Measurements from ENCODE around the gene ADGRL3.

Gene ADGRL3

GRCh38 chr4:61531188-61531587 is 331.1 kb downstream of the ADGRL3 start:
- Histone ChIP-seq H3K27ac (ENCODE audit: low read depth, low read length) (no peak overlapping the region), H4K20me1 (ENCODE audit: low read depth, low read length) (no peaks in the 10 kb centered on the region), H3K36me3 (ENCODE audit: low read length) (no peaks in the 10 kb centered on the region), H3K79me2 (ENCODE audit: insufficient read depth, low read length) (no peaks in the 10 kb centered on the region), H3K9me2 (replicated peaks; ENCODE audit: insufficient read depth, low read length) (no peaks in the 10 kb centered on the region), H3K9me3 (ENCODE audit: insufficient read depth, low read length) (no peaks in the 10 kb centered on the region), H3K9ac (ENCODE audit: low read length) (no peak overlapping the region), H3K4me2 (ENCODE audit: low read depth, low read length, poor library complexity, severe bottlenecking) (no peak overlapping the region), H2AFZ (ENCODE audit: low read depth, low read length, severe bottlenecking) (no peak overlapping the region), H3F3A (ENCODE audit: insufficient read depth) (no peaks in the 10 kb centered on the region), H3K27me3 (ENCODE audit: low read length) (no peaks in the 10 kb centered on the region), H3K4me3 (ENCODE audit: insufficient read depth, low read length, poor library complexity, severe bottlenecking) (no peak overlapping the region)
- TF ChIP-seq EZH2phosphoT487 (conservative IDR thresholded peaks at IDR 0.05; ENCODE audit: low read length): no peak
- TF ChIP-seq CTCF (IDR thresholded peaks at IDR 0.05; ENCODE audit: insufficient read depth, low read length, poor library complexity, severe bottlenecking): no peak

GRCh38 chr4:61532336-61533000 is 332.3 kb downstream of the ADGRL3 start:
- Histone ChIP-seq H3K4me2 (ENCODE audit: low read depth, low read length, poor library complexity, severe bottlenecking) (no peak overlapping the region), H4K20me1 (ENCODE audit: low read depth, low read length) (no peaks in the 10 kb centered on the region), H3K27me3 (ENCODE audit: low read length) (no peaks in the 10 kb centered on the region)

GRCh38 chr4:61533140-61533539 is 333.0 kb downstream of the ADGRL3 start:
- no peak overlapping the region for H2AFZ ChIP-seq (ENCODE audit: low read depth, low read length, severe bottlenecking)
- H3K27me3 ChIP-seq (ENCODE audit: low read length): no peaks in the 10 kb centered on the region
- H3K4me2 ChIP-seq (ENCODE audit: low read depth, low read length, poor library complexity, severe bottlenecking): no peak overlapping the region
- H3K9ac ChIP-seq (ENCODE audit: low read length): no peak overlapping the region
- no peak for TF ChIP-seq CTCF (IDR thresholded peaks at IDR 0.05; ENCODE audit: insufficient read depth, low read length, poor library complexity, severe bottlenecking)
- TF ChIP-seq EZH2phosphoT487 (conservative IDR thresholded peaks at IDR 0.05; ENCODE audit: low read length): no peak
- no peaks in the 10 kb centered on the region for H4K20me1 ChIP-seq (ENCODE audit: low read depth, low read length)
- no peaks in the 10 kb centered on the region for H3K36me3 ChIP-seq (ENCODE audit: low read length)
- H3K4me3 ChIP-seq (ENCODE audit: insufficient read depth, low read length, poor library complexity, severe bottlenecking): no peak overlapping the region
- no peaks in the 10 kb centered on the region for H3F3A ChIP-seq (ENCODE audit: insufficient read depth)
- H3K27ac ChIP-seq (ENCODE audit: low read depth, low read length): no peak overlapping the region
- H3K79me2 ChIP-seq (ENCODE audit: insufficient read depth, low read length): no peaks in the 10 kb centered on the region
- no peaks in the 10 kb centered on the region for H3K9me3 ChIP-seq (ENCODE audit: insufficient read depth, low read length)
- no peaks in the 10 kb centered on the region for H3K9me2 ChIP-seq (replicated peaks; ENCODE audit: insufficient read depth, low read length)

More at GRCh38 chr4:61532336-61533000, 332.3 kb downstream of the ADGRL3 start:
- Histone ChIP-seq H3K4me3 (ENCODE audit: insufficient read depth, low read length, poor library complexity, severe bottlenecking) (no peak overlapping the region), H3K36me3 (ENCODE audit: low read length) (no peaks in the 10 kb centered on the region), H3K9me3 (ENCODE audit: insufficient read depth, low read length) (no peaks in the 10 kb centered on the region), H3K9me2 (replicated peaks; ENCODE audit: insufficient read depth, low read length) (no peaks in the 10 kb centered on the region), H2AFZ (ENCODE audit: low read depth, low read length, severe bottlenecking) (no peak overlapping the region), H3F3A (ENCODE audit: insufficient read depth) (no peaks in the 10 kb centered on the region), H3K79me2 (ENCODE audit: insufficient read depth, low read length) (no peaks in the 10 kb centered on the region), H3K9ac (ENCODE audit: low read length) (no peak overlapping the region), H3K27ac (ENCODE audit: low read depth, low read length) (no peak overlapping the region)
- TF ChIP-seq CTCF (IDR thresholded peaks at IDR 0.05; ENCODE audit: insufficient read depth, low read length, poor library complexity, severe bottlenecking): no peak
- TF ChIP-seq EZH2phosphoT487 (conservative IDR thresholded peaks at IDR 0.05; ENCODE audit: low read length): no peak
